CD4-positive, alpha-beta T cell treated with Interferon alpha-2 for 1 hour (primary cell): ENCODE data around the gene CLEC9A.

ENCODE experiments used
- DNase-seq, 2 donors: peaks; one replicate each; pipeline ENCODE4 v3.0.0-alpha.2; 2020 to 2022

CLEC9A gene

GRCh38 chr12:10113075-10113474 is 82.6 kb downstream of the CLEC9A start:
- DNase-seq = no peak

GRCh38 chr12:10113920-10114319 is 83.4 kb downstream of the CLEC9A start:
- no peak for DNase-seq

GRCh38 chr12:10115311-10115710 is 84.8 kb downstream of the CLEC9A start:
- no peak for DNase-seq
